ENCODE data around the gene AGBL2. TPM values are rescaled to one million over a fixed set of nuclear protein-coding genes. Genes with fewer than 3 reads are reported as not detected.

AGBL2 gene
- total and polyA plus RNA-seq, 2 of the 8 experiments (the other 6 are each of a cell fraction or from before 2014, with no cell fraction given), result 2.1 to 6.5 TPM

DNA sequence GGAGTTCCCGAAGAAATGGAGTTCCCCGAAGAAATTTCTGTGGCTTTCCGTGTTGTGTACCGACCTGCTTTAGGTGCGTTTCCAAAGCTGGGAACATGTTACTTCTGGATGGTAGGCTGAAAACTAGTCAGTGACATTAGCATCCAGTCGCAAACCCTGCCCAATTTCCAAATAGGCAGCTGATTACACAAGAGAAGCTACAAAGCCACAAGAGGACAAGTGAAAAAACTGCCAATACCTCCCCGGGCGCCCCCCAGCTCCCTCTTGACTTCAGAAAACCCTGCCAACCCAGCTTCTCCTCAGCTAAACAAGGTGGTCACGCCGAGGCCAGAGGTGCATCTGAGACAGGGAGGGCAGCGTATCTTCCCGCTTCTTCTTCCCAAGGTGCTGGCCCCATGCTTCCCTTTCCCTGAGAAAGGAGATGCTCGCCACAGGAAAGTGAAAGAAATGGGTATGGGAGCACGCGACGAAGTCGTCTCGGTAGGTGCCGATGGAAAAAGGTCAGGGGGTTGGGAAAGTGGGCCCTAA lies 551 bp downstream of the AGBL2 start:
- Histone ChIP-seq H2AK5ac (ENCODE audit: low read depth, low read length) (no peak overlapping the region), H4K20me1 (replicated peaks in 1 of 2; ENCODE audit: control insufficient read depth in 1 of 2, insufficient read depth in 2 of 2, low read length in 2 of 2) (no peaks in the 10 kb centered on the region), H2BK5ac (ENCODE audit: low read depth, low read length) (peak overlapping the region; percentile 82; the same call in 1 of the 2 replicates), H4K5ac (ENCODE audit: insufficient read length, low read depth, low read length) (no peak overlapping the region), H2BK12ac (ENCODE audit: low read depth, low read length) (no peak overlapping the region), H4K91ac (replicated peaks; ENCODE audit: insufficient read length, low read length) (no peak overlapping the region), H3K9ac (replicated peaks in 1 of 4; ENCODE audit: extremely low read depth in 1 of 4, low read depth in 3 of 4, low read length in 3 of 4) (peak overlapping the region; percentile 62 to 80 (median 65)), H3K27ac (ENCODE audit: low read depth, low read length) (peak overlapping the region; percentile 58; the same call in 1 of the 2 replicates), H3K4me3 (ENCODE audit: extremely low read depth in 1 of 4, insufficient read depth in 2 of 4, low read depth in 3 of 4, low read length in 4 of 4) (peak overlapping the region; percentile 60 to 70 (median 65)), H3K9me3 (ENCODE audit: insufficient read depth in 2 of 2, low read depth in 1 of 2, low read length in 1 of 2) (no peaks in the 10 kb centered on the region), H3K18ac (ENCODE audit: extremely low read depth, low read length) (peak overlapping the region; percentile 86), H3K27me3 (replicated peaks in 1 of 4; ENCODE audit: control insufficient read depth in 3 of 4, extremely low read depth in 1 of 4, insufficient read depth in 3 of 4, low read length in 3 of 4) (no peaks in the 10 kb centered on the region), H3K79me1 (ENCODE audit: low read depth, low read length) (no peaks in the 10 kb centered on the region; the same call in 1 of the 2 replicates), H3K79me2 (ENCODE audit: control insufficient read depth in 1 of 2, insufficient read depth in 2 of 2, low read length in 2 of 2) (no peaks in the 10 kb centered on the region), H2BK120ac (replicated peaks; ENCODE audit: low read depth, low read length) (no peak overlapping the region), H2AFZ (ENCODE audit: low read length) (peak overlapping the region; percentile 15; the same call in 1 of the 2 replicates), H3K4me2 (ENCODE audit: insufficient read depth in 1 of 2, low read depth in 2 of 2, low read length in 2 of 2) (peak overlapping the region; percentile 74 to 85), H3K56ac (replicated peaks; ENCODE audit: insufficient read length, low read depth, low read length) (no peak overlapping the region), H3K4ac (replicated peaks; ENCODE audit: insufficient read length, low read depth, low read length) (no peak overlapping the region), H3K23me2 (ENCODE audit: low read depth, low read length) (peaks cover 3% of the 10 kb centered on the region; the same call in 1 of the 2 replicates), H3K14ac (ENCODE audit: insufficient read length) (no peak overlapping the region), H3K4me1 (replicated peaks in 1 of 4; ENCODE audit: control insufficient read depth in 3 of 4, insufficient read depth in 4 of 4, low read length in 3 of 4) (peaks cover 0 to 5% (median 2%) of the 10 kb centered on the region in 4 experiments; a peak in 1 of 7 replicates), H2BK20ac (ENCODE audit: low read length) (no peak overlapping the region), H3K23ac (ENCODE audit: insufficient read length) (no peak overlapping the region), H3K36me3 (ENCODE audit: control insufficient read depth in 2 of 4, insufficient read depth in 4 of 4, low read length in 3 of 4) (peaks cover 11 to 27% (median 20%) of the 10 kb centered on the region in 4 experiments), H2BK15ac (ENCODE audit: low read length) (no peak overlapping the region), H4K8ac (ENCODE audit: extremely low read depth, insufficient read depth, low read length) (no peak overlapping the region)
- DNase-seq (ENCODE audit: low read depth in 1 of 2, low spot score in 2 of 2) (no peak), FAIRE-seq (no peak)
- ChIA-PET CTCF (ENCODE audit: partially characterized antibody) (interaction anchor here (1.4 kb wide), 1 partner anchor 59 kb away, joined by 3 read pairs; no protein-coding TSS in a partner anchor), POLR2A (ENCODE audit: partially characterized antibody) (interaction anchor here (0.9 to 2.4 kb wide), 12 partner anchors 9 to 134 kb away, joined by 3 to 12 read pairs (median 4); partner anchors contain the start of genes FNBP4, MTCH2 and NUP160)
- 33% methylated on average over 19 of the region's 19 CpGs; no CpG with 5 or more reads in 1 of the 2 experiments for WGBS, 2 experiments (ENCODE audit: extremely low coverage in 1 of 2, insufficient coverage in 1 of 2, insufficient read length in 1 of 2, insufficient replicate concordance in 2 of 2, low coverage in 1 of 2, low lambda C conversion rate in 2 of 2, missing lambda C conversion rate in 1 of 2)
- TF ChIP-seq NANOG (IDR thresholded peaks at IDR 0.05; ENCODE audit: insufficient read depth, low read depth, low read length, poor library complexity, severe bottlenecking) (no peak), SIN3A (conservative IDR thresholded peaks at IDR 0.05 in 1 of 2, IDR thresholded peaks at IDR 0.05 in 1 of 2; ENCODE audit: low read depth in 1 of 2, low read length in 2 of 2) (no peak), MAFK (IDR thresholded peaks at IDR 0.05; ENCODE audit: low read depth, low read length) (no peak)
- TF ChIP-seq, protein P1, sequence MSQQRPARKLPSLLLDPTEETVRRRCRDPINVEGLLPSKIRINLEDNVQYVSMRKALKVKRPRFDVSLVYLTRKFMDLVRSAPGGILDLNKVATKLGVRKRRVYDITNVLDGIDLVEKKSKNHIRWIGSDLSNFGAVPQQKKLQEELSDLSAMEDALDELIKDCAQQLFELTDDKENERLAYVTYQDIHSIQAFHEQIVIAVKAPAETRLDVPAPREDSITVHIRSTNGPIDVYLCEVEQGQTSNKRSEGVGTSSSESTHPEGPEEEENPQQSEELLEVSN (IDR thresholded peaks at IDR 0.05), result peak; percentile 71; the same call in 1 of the 2 replicates

Measured in H1 (cell line).